ENCODE measurements around the gene DNAJC8.
A peak's percentile ranks its signal among the peaks of the same experiment; 100 is the strongest.

The DNAJC8 gene

GRCh38 chr1:28243685-28244311 is 11.0 kb upstream of the DNAJC8 start (continued):
- peak; percentile 94 for TF ChIP-seq PRDM10 (tag by site-specific recombination; IDR thresholded peaks at IDR 0.05)

- Histone ChIP-seq H3K27ac (ENCODE audit: extremely low read depth, low read depth, low read length) (no peak overlapping the region), H3K9me3 (ENCODE audit: control insufficient read depth, insufficient read depth, low read depth, low read length) (no peaks in the 10 kb centered on the region), H3K4me3 (ENCODE audit: low read depth, low read length) (no peak overlapping the region), H3K4me1 (ENCODE audit: control insufficient read depth, insufficient read depth, low read length) (peaks cover 7% of the 10 kb centered on the region; the same call in 1 of the 2 replicates), H3K36me3 (ENCODE audit: control insufficient read depth in 2 of 2, insufficient read depth in 1 of 2, low read length in 2 of 2) (peaks cover 0 to 38% of the 10 kb centered on the region in 2 experiments; a peak in 1 of 3 replicates)
- POLR2A ChIA-PET = interaction anchor here (0.6 to 0.8 kb wide), 2 partner anchors 155 to 366 kb away, joined by 3 to 6 read pairs; no protein-coding TSS in a partner anchor
- TF ChIP-seq ZNF580 (tag by site-specific recombination; IDR thresholded peaks at IDR 0.05) = no peak
- no peak for TF ChIP-seq ZNF426 (tag by site-specific recombination; IDR thresholded peaks at IDR 0.05)
- TF ChIP-seq ZBTB44 (tag by site-specific recombination; IDR thresholded peaks at IDR 0.05) = 0 out of 2 replicates have a peak, but pooled peaks have one; percentile 42
- TF ChIP-seq ZNF202 (tag by site-specific recombination; IDR thresholded peaks at IDR 0.05; ENCODE audit: borderline replicate concordance) = no peak
- no peak for TF ChIP-seq ZNF18 (tag by site-specific recombination; IDR thresholded peaks at IDR 0.05)
- TF ChIP-seq ZNF2 (tag by site-specific recombination; IDR thresholded peaks at IDR 0.05) = no peak
- peak; percentile 28; the same call in 1 of the 2 replicates for TF ChIP-seq ZEB2 (tag by site-specific recombination; IDR thresholded peaks at IDR 0.05)
- no peak for TF ChIP-seq OSR2 (tag by site-specific recombination; IDR thresholded peaks at IDR 0.05)
- CTCF ChIA-PET = no interaction called here
These were observed 8.9 kb upstream of the DNAJC8 start for GRCh38 chr1:28241638-28242241.

- Histone ChIP-seq H3K4me1 (ENCODE audit: control insufficient read depth, insufficient read depth, low read length) (0 out of 2 replicates have a peak, but pooled peaks cover 3% of the 10 kb centered on the region), H3K27ac (ENCODE audit: extremely low read depth, low read depth, low read length) (no peak overlapping the region), H3K9me3 (ENCODE audit: control insufficient read depth, insufficient read depth, low read depth, low read length) (no peaks in the 10 kb centered on the region), H3K36me3 (ENCODE audit: control insufficient read depth in 2 of 2, insufficient read depth in 1 of 2, low read length in 2 of 2) (peaks cover 0 to 38% of the 10 kb centered on the region in 2 experiments; a peak in 1 of 3 replicates), H3K4me3 (ENCODE audit: low read depth, low read length) (no peak overlapping the region)
- POLR2A ChIA-PET = no interaction called here
- CTCF ChIA-PET = no interaction called here
- no peak for TF ChIP-seq ZNF274 (IDR thresholded peaks at IDR 0.05; ENCODE audit: low read length)
- no peak for TF ChIP-seq ZNF274 (tag by site-specific recombination; IDR thresholded peaks at IDR 0.05; ENCODE audit: borderline replicate concordance)
- no peak for TF ChIP-seq FEZF1 (tag by site-specific recombination; IDR thresholded peaks at IDR 0.05)
- TF ChIP-seq PBX3 (CRISPR knock-in tag; IDR thresholded peaks at IDR 0.05) = no peak
- no peak for TF ChIP-seq KLF16 (tag by site-specific recombination; IDR thresholded peaks at IDR 0.05)
- TF ChIP-seq ZNF324 (tag by site-specific recombination; IDR thresholded peaks at IDR 0.05) = no peak
- no peak for TF ChIP-seq ZNF37A (tag by site-specific recombination; IDR thresholded peaks at IDR 0.05)
- TF ChIP-seq MZF1 (tag by site-specific recombination; IDR thresholded peaks at IDR 0.05; ENCODE audit: borderline replicate concordance) = no peak
- TF ChIP-seq OSR2 (tag by site-specific recombination; IDR thresholded peaks at IDR 0.05) = no peak
- TF ChIP-seq ZNF391 (tag by site-specific recombination; IDR thresholded peaks at IDR 0.05; ENCODE audit: borderline replicate concordance, low read depth) = no peak
- TF ChIP-seq ZNF140 (tag by site-specific recombination; IDR thresholded peaks at IDR 0.05) = no peak
- TF ChIP-seq IKZF3 (tag by site-specific recombination; IDR thresholded peaks at IDR 0.05) = no peak
These were observed 7.2 kb upstream of the DNAJC8 start for GRCh38 chr1:28240024-28240423.
